Measurements from ENCODE around the gene EIF2S3. TPM values are rescaled to one million over a fixed set of nuclear protein-coding genes. Genes with fewer than 3 reads are reported as not detected.

Gene EIF2S3
- total RNA-seq = 241 to 295 TPM (median 288 TPM) in 3 replicates
- long read RNA-seq, transcript EIF2S3-201 (12 exons, 2,858 nt) = major isoform, 168 of 223 reads
- long read RNA-seq, partial matches to known transcripts = 4 of 223 reads
- long read RNA-seq, other reads (novel, unspliced or antisense) = 51 of 223 reads

DNA sequence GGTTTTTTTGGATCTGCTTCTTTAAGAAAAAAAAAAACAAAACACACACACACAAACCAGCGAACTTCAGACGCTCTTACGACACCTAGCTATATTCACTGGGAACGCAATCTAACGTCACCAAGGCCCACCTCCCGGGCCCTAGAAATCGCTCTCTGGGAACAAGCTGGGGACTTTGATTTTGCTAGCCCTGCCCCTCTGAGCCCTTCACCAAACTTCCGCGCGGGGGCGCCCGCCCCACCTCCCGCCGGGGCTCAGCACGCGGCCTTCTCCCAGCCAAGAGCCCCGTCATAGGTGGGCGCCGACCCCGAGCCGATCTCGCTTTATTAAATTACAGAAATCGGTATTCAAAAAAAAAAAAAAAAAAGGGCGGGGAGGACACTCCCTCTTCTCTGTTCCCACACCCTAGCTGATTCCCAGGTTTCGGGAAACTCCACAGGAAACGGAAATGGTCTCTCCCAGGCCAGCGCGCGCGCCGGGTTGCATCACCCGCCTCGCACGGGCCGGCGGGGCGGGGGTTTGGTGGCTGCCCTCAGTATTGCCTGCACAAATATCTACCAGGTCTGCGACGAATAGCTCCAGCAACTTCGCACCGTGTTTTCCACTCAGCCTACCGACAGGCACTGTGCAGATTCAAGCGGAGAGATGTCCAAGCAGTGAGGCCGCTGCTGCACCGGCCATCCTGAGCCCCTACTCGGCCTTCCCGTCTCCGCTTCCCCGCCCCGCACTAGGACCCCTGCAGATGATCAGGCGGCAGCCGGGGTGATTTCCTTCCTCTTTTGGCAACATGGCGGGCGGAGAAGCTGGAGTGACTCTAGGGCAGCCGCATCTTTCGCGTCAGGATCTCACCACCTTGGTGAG is at the start of gene EIF2S3:
Gene EIF2S3 (plus strand): TSS at position 775 of the 861 bp plus-strand sequence. CDS start 13 bp downstream, at position 788.
- Mint-ChIP-seq H3K27me3 (ENCODE audit: low read depth) (no peaks in the 10 kb centered on the region), H3K27ac (ENCODE audit: unreplicated experiment) (no peak within 1 kb of the TSS), H3K36me3 (ENCODE audit: low read depth) (peaks cover 8% of the 10 kb centered on the region), H3K4me3 (ENCODE audit: unreplicated experiment) (no peak within 1 kb of the TSS), H3K9me3 (ENCODE audit: low read depth) (no peaks in the 10 kb centered on the region), H3K4me1 (ENCODE audit: low read depth) (peaks cover 14% of the 10 kb centered on the region)
- DNase-seq (ENCODE audit: low spot score) = peak; percentile 96
- TF ChIP-seq, protein P1, sequence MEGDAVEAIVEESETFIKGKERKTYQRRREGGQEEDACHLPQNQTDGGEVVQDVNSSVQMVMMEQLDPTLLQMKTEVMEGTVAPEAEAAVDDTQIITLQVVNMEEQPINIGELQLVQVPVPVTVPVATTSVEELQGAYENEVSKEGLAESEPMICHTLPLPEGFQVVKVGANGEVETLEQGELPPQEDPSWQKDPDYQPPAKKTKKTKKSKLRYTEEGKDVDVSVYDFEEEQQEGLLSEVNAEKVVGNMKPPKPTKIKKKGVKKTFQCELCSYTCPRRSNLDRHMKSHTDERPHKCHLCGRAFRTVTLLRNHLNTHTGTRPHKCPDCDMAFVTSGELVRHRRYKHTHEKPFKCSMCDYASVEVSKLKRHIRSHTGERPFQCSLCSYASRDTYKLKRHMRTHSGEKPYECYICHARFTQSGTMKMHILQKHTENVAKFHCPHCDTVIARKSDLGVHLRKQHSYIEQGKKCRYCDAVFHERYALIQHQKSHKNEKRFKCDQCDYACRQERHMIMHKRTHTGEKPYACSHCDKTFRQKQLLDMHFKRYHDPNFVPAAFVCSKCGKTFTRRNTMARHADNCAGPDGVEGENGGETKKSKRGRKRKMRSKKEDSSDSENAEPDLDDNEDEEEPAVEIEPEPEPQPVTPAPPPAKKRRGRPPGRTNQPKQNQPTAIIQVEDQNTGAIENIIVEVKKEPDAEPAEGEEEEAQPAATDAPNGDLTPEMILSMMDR (IDR thresholded peaks at IDR 0.05) = peak; percentile 93

DNA sequence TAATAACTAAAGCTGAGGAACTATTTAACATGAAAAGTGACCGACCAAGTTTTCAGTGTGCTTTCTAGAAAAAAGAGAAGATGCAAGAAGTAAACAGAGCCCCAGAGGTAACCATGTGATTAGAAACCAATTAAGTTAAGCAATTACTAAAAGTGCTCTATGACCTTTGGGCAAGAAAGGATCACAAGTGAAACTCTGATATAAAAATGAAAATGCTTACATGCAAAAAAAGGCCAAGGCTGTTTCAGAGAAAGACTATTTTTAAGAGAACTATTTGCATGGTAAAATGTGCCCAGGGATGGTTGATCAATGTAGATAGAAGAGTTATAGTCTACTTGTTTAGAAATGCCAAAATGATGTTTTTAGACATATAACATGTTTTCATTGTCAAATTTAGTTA is 49.7 kb upstream of the EIF2S3 start:
- Mint-ChIP-seq H3K4me1 (ENCODE audit: low read depth) (peaks cover 18% of the 10 kb centered on the region), H3K27me3 (ENCODE audit: low read depth) (no peaks in the 10 kb centered on the region), H3K9me3 (ENCODE audit: low read depth) (no peaks in the 10 kb centered on the region), H3K36me3 (ENCODE audit: low read depth) (peaks cover 17% of the 10 kb centered on the region), H3K27ac (ENCODE audit: unreplicated experiment) (no peak overlapping the region), H3K4me3 (ENCODE audit: unreplicated experiment) (no peak overlapping the region)
- DNase-seq (ENCODE audit: low spot score) = no peak
- TF ChIP-seq, protein P1 (IDR thresholded peaks at IDR 0.05) = no peak

DNA sequence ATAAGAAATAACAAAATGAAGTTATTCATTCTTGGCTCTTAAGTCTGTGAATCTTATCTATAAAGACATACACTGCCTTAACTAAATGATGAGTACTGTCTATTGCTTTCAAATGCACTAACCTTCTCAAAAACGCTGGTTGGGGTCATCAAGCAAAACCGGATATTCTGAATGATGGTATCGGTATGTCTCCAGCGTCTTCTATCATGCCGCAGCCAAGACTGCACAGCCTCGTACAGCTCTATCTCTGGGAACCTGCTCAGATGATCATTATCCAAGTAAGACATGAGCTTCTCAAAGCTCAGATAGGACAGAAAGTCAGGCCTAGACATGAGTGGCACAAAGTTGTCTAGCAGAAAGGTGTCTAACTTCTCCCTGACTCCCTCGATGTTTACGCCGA is 48.9 kb upstream of the EIF2S3 start:
- H3K27ac Mint-ChIP-seq (ENCODE audit: unreplicated experiment) = no peak overlapping the region
- no peaks in the 10 kb centered on the region for H3K27me3 Mint-ChIP-seq (ENCODE audit: low read depth)
- peaks cover 20% of the 10 kb centered on the region for H3K4me1 Mint-ChIP-seq (ENCODE audit: low read depth)
- TF ChIP-seq, protein P1 (IDR thresholded peaks at IDR 0.05) = no peak
- H3K4me3 Mint-ChIP-seq (ENCODE audit: unreplicated experiment) = no peak overlapping the region
- peaks cover 17% of the 10 kb centered on the region for H3K36me3 Mint-ChIP-seq (ENCODE audit: low read depth)
- no peaks in the 10 kb centered on the region for H3K9me3 Mint-ChIP-seq (ENCODE audit: low read depth)
- no peak for DNase-seq (ENCODE audit: low spot score)

DNA sequence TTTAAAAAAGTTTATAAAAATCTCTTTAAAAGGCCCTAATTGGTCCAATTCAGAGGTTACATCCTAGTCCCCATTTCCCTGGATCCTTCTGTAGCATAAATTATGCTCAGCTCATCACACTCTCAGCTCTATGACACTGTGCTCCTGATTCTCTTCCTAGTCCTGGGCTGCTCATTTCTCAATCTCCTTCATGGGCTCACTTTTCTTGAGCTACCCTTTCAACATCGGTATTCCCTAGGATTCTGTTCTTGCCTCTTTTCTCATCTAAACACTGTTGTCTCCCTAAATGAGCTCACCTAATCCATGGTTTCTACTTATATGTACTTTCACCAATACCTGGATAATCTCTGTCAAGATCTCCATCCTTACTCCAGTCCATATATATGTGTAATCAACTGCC is 42.5 kb upstream of the EIF2S3 start:
- peaks cover 4% of the 10 kb centered on the region for H3K36me3 Mint-ChIP-seq (ENCODE audit: low read depth)
- peaks cover 28% of the 10 kb centered on the region for H3K4me1 Mint-ChIP-seq (ENCODE audit: low read depth)
- no peak for DNase-seq (ENCODE audit: low spot score)
- no peaks in the 10 kb centered on the region for H3K27me3 Mint-ChIP-seq (ENCODE audit: low read depth)
- H3K27ac Mint-ChIP-seq (ENCODE audit: unreplicated experiment) = no peak overlapping the region
- H3K9me3 Mint-ChIP-seq (ENCODE audit: low read depth) = no peaks in the 10 kb centered on the region
- no peak overlapping the region for H3K4me3 Mint-ChIP-seq (ENCODE audit: unreplicated experiment)
- TF ChIP-seq, protein P1 (IDR thresholded peaks at IDR 0.05) = no peak

DNA sequence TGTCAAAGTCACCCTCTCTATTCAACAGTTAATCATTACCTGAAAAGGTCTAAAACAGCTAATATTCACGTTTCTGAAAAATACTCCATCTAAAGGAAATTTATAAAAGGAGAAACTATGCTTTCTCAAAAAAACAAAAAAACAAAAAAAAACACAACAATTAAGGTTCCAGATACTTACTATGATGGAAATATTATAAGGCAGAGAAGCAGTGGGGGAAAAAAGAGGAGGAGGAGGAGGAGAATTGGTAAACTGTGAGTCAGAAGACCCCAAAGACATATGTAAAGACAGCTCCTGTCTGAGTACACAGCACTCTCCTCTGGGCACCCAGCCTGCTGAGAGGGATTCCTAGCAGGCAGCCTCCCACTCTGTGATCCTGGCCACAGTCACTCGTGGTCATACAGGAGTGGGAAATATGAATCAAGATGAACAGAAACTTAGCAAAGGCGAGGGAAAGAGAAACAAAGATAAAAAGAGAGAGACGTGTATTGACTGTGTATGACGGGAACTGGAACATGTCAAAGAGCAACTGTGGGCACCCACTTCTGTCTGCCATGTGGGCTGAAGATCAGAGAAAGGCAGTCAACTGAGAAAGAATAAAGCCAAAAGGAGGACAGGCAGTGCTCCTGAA is 40.3 kb upstream of the EIF2S3 start:
- peaks cover 27% of the 10 kb centered on the region for H3K4me1 Mint-ChIP-seq (ENCODE audit: low read depth)
- peak overlapping the region; percentile 91 for H3K27ac Mint-ChIP-seq (ENCODE audit: unreplicated experiment)
- H3K36me3 Mint-ChIP-seq (ENCODE audit: low read depth) = peaks cover 4% of the 10 kb centered on the region
- no peaks in the 10 kb centered on the region for H3K9me3 Mint-ChIP-seq (ENCODE audit: low read depth)
- no peak for DNase-seq (ENCODE audit: low spot score)
- TF ChIP-seq, protein P1 (IDR thresholded peaks at IDR 0.05) = no peak
- peak overlapping the region; percentile 13 for H3K4me3 Mint-ChIP-seq (ENCODE audit: unreplicated experiment)
- no peaks in the 10 kb centered on the region for H3K27me3 Mint-ChIP-seq (ENCODE audit: low read depth)

All from chondrocyte (in vitro differentiated cells).